GM18502 (cell line): Measurements from ENCODE around the gene CHFR.

Experiments used
- ATAC-seq: cut with Tn5 transposase; IDR thresholded peaks from one replicate; pipeline ENCODE4 v1.9.1; 2021; ENCODE audit warnings: mild to moderate bottlenecking; ENCODE audit not compliant: unreplicated experiment, poor library complexity

The CHFR gene

GRCh38 chr12:132786192-132786591, 101.2 kb downstream of the CHFR start:
- no peak for ATAC-seq

GRCh38 chr12:132784580-132784979, 102.8 kb downstream of the CHFR start:
- no peak for ATAC-seq

- ATAC-seq, result no peak
Observed at GRCh38 chr12:132783917-132784531, 103.4 kb downstream of the CHFR start.
